COR-L47 (cell line): Measurements from ENCODE around the gene UXS1.

Experiments
- DNase-seq: peaks from one replicate; lab custom pipeline; 2025; lab: John Stamatoyannopoulos, UW

The UXS1 gene

DNA sequence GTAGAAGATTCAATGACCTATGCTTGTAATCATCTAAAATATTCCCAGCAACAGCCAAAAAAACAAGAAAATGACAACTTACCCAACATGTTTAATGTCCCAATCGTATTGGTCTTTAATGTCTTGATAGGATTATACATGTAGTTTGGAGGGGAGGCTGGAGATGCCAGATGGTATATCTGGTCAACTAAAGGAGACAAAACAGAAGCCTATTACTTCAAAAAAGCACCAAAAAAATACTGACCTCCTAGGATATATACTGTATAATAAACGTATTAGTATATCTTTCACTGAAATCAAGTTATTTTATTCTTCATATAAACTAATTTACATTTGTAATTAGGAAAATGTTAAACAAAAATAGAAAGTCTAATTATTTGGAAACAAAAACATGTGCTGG, 64.5 kb downstream of the UXS1 start:
- DNase-seq, result no peak

GRCh38 chr2:106129150-106129549, 65.0 kb downstream of the UXS1 start:
- no peak for DNase-seq

DNA sequence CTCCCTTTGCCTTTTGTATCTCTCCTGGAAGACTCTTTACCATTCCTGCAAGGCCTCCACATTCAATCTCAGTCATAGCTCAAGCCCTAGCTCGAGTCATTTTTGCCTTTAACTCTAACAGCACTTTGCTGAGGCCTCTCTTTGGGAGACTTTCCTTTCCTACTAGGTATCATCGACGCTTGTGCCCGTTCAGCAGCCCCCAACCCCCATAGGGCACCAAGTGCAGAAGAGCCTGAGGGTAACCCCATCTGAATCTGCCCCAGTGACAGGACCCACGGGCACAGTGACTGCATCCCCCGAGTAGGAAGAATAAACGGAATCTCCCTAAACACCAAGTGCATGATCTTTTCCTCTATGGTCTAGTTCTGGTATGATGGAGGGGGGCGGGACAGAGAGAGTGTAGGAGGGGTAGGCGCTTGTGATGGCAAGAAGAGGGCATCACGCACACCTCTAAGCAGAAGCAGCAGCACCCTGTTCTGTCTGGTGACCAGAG, 66.3 kb downstream of the UXS1 start:
- no peak for DNase-seq

DNA sequence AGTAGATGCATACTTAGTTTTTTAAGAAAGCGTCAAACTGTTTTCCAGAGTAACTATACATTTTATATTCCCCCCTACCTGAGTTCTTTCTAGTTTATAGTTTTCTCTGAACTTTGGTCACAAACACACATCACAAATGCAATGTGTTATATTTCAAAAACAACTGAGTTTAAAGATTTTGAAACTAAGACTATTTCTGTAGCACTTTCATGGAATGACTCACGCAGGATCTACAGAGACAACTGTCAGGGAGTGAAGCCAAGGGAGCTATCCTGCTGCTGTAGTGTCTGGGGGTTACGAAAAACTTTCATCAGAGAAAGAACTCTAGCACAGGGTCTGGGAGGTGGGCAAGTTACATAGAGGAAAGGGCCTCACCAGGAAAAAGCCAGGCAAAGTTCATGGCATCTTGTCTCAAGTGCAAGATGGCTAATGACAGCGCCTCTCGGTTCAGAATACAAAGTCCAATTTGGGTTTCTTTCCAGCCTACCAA, 66.8 kb downstream of the UXS1 start:
- no peak for DNase-seq

- no peak for DNase-seq
Observed at GRCh38 chr2:106126705-106127281, 67.3 kb downstream of the UXS1 start.

DNA sequence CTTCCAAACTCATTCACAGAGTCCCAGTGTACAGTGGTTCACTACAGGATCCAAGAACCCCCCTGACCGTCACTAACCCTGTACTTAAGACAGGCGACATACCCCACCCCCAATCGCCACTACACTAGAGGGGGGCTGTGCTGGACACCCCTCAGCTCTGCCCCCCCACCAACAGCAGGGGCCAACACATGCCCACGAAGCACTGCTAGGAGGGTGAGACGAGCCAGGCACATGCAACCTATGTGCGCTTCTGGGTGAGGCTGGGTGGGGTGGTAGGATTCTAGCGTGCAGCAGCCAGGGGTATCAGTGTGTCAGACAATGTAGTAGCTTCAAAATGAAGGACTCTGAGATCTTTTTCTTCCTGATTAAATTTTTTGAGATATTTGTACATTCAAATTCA, 67.8 kb downstream of the UXS1 start:
- DNase-seq, result no peak

DNA sequence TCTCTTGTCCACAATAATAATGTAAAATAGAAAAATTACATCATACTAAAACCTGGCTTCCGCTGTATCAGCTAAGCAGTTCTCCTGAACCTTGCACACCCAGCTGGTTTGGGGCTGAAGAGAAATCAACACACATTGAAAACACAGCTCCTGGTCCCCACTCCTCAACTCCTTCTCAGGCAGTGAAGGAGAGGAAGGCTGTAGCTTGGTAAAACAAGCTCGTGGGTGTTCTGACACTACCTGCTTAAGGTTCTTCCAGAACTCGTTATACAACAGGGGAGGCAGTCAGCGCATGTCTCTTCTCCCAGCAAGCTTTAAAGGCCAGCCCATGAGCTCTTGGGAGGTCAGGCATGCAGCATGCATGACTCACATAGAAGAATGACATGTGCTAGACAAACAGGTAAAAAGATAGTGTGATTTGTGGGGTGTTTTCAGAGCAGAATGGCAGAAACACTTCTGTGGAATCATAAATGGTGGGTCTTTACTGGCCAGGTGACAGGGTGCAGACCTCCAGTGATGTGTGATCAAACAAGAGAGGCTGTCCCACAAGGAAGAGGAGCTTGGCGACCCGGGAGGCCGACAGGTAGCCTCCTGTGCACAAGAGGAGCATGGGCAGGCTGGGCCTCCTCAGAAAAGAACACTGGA, 69.1 kb downstream of the UXS1 start:
- DNase-seq, result no peak

DNA sequence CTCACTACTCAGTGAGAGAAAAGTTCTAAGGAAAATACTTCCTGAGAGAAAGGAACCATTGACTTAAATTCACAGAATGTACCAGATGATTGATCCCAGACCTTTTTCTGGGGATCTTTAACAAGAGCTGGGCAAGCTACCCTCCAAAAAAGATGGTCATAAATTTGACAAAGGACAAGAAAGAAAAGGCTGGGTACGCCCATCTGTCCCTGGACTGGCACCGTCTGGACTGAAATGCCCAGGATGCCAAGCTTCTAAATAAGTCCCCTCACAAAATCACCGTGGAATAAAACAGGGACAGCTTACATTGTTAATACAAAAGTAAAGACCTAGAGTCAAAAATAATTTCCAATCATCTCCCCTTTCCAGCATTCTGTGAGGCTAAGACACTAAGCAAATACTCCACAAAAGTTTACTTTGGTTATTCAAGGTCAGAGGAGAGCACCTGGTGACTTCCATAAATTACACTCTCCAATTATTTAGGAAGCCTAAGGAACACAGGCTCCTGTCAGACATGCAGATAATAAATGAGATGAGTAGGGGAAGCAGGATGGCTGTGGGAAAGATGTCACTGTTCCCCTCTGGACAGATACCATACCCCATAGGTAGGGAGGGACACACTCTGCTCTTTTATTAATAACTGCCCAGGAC, 69.9 kb downstream of the UXS1 start:
- DNase-seq, result no peak

- DNase-seq, result no peak
Observed at GRCh38 chr2:106122157-106122556, 71.9 kb downstream of the UXS1 start.

GRCh38 chr2:106120432-106120831, 73.7 kb downstream of the UXS1 start:
- no peak for DNase-seq

DNA sequence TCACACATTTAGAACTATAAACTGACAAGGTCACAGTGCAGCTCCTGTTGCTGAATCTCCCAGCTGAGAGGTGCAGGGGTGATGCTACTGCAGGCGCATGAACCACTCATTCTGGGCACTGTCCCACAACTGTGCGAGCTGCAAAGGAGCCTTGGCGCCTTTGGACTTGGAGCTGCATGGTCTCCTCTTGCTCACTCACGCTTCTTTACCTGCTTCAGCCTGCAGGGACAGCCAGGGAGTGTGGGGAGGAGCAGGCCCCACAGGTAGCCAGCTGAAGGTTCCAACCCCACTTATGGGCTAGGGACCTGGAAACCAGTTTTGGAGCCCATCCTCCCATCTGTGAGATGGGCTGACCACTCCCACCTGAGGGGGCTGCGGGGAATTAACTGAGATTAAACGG, 75.0 kb downstream of the UXS1 start:
- no peak for DNase-seq

- no peak for DNase-seq
Observed at GRCh38 chr2:106117882-106118684, 76.0 kb downstream of the UXS1 start.

DNA sequence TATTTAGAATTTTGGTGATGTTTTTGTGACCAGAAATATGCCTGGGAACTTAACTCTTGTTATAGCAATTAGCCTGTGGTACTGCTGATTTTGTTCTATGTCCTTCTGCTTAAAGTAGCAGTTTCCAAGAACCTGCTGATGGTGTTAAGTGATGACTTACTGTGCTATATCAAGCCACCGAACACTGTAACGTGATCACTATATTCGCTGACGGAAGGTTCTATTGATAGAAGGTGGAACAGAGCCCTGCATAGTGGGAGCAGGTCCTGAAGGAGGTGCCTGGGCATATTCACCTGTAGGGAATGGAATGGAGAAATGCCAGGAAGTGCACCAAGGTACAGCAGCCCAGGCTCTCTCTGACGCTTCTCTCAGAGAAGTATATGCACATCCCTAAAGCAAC, 76.8 kb downstream of the UXS1 start:
- no peak for DNase-seq

- DNase-seq, result no peak
Observed at GRCh38 chr2:106116248-106116647, 77.9 kb downstream of the UXS1 start.

DNA sequence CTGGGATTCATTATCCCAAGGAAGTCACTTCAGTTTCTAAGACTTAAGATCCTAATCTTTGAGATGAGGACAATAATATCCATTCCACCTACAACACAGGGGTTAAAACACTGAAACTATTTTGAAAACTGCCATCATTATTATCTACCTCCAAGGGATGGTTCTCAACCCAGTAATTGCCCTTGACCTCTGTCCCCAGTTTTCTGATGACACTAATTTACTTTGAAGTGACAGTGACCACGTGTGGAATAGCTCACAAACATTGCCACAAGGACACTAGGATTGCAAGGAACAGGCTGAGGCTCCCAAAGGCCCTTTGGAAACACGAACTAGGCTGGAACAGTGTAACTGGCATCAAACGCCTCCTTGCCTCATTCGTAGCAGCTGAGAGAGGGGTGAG, 78.4 kb downstream of the UXS1 start:
- DNase-seq, result no peak

- DNase-seq, result no peak
Observed at GRCh38 chr2:106115250-106115649, 78.9 kb downstream of the UXS1 start.

DNA sequence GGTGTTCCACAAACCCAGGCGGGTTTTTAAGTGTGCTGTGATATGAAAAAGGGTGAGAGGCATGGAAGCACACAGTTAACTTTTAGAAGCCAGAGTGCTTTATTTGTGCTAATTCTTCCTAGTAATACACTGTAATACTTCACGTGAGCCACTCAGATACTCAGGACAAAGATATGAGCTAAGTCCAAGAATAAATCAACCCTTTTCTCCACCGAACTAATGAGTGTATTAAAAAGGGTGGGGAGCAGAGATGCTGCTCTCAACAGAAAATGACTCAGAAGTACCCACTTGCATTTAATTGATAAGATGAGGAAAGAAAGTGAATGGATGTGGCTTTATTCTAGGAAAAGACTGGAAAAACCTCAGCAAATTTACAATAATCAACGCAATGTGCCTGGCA, 79.9 kb downstream of the UXS1 start:
- no peak for DNase-seq

GRCh38 chr2:106113361-106113966, 80.6 kb downstream of the UXS1 start:
- no peak for DNase-seq

DNA sequence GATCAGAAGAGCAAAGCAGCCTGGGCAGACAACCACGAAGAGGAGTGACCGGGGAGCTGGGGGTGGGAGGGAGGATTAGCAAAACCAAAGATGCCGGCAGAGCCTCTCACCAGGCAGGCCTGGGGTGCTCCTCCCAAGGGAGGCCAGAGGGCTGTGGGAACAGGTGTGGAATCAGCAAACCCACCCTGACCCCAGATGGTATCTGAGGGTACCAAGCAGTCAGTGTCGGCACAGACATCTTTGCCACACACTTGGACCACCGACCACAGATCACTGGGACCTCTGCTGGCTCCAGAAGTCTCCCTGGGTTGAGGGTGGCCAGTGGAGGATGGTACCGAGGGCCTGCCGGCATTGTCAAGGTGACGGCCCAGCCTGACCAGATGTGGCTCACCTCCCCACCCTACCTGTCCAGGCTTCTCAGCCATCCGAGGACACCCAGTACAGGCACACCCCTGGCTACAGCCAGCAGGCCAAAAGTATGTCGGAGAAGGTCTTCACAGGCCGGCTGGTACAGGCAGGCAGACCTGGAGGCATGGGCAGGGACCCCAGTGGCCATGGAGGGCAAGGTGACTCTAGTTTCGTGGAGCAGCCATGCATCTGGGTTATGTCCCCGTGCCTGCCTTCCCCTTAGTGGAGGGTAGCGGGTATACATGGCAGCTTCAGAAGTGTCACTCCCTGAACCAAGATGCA, 82.1 kb downstream of the UXS1 start:
- DNase-seq, result no peak

DNA sequence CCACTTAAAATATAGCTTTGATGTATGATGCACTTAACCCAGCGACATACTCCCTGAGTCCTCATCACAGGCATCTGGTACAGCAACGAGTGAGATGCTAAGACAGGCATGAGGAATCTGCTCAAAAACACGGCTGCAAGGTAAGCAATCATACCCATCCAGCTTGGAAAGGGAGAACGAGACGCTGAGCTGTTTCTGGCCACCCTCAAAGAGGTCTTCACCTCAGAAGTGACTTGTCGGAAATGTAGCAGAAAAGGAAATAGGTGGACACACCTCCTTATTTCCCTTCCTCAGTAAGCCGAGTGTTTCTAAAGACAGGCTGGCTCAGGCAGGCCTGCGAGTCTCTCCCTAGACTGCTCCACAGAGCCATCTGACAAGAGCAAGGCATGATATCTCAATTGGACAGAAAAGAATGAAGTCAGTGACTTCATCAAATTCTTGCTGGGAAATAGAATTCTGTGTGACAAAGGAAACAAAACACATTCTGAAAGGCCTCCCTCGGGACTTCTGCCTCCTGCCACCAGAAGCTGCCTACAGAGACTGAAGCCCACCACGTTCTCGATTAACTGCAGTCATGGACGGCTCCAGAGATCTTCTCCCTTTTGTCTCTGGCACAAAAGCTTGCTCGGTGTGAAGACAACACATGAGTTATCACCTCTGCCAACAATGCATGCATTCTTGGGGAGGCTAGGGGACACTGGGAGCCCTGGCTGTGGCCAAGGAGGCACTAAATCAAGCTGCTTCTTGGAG, 84.3 kb downstream of the UXS1 start:
- no peak for DNase-seq

- DNase-seq, result no peak
Observed at GRCh38 chr2:106108791-106109190, 85.3 kb downstream of the UXS1 start.
